DOHH2 (cell line): ENCODE measurements around the gene NLGN2.

ENCODE experiments used
- H3F3A ChIP-seq: fragments of 200-600 bp; sonication (generic), shearing (Covaris generic); 2 replicates; pipeline ENCODE4 v1.6.0; 2016; ENCODE audit warnings: antibody characterized with exemption, mild to moderate bottlenecking; ENCODE audit not compliant: control insufficient read depth, insufficient read depth
- H3K27ac ChIP-seq: fragments of 200-600 bp; sonication (generic); 2 replicates; pipeline ENCODE4 v1.5.1; 2014; ENCODE audit warnings: low read depth, mild to moderate bottlenecking, low read length, moderate library complexity
- H3K27me3 ChIP-seq: fragments of 200-600 bp; sonication (generic); 2 replicates; pipeline ENCODE4 v1.6.1; 2014; ENCODE audit warnings: mild to moderate bottlenecking, low read length, mixed read lengths; ENCODE audit not compliant: control insufficient read depth
- H3K36me3 ChIP-seq: fragments of 200-600 bp; sonication (generic); 2 replicates; pipeline ENCODE4 v1.6.1; 2014; ENCODE audit warnings: mild to moderate bottlenecking, low read length, moderate library complexity, mixed read lengths; ENCODE audit not compliant: control insufficient read depth
- H3K4me1 ChIP-seq: fragments of 200-600 bp; sonication (generic); 2 replicates; pipeline ENCODE4 v1.6.1; 2014; ENCODE audit warnings: mild to moderate bottlenecking, low read length, mixed read lengths; ENCODE audit not compliant: control insufficient read depth
- H3K4me2 ChIP-seq: fragments of 200-600 bp; sonication (generic); 2 replicates; pipeline ENCODE4 v1.6.0; 2014; ENCODE audit warnings: mild to moderate bottlenecking, low read length, moderate library complexity
- H3K4me3 ChIP-seq: fragments of 200-600 bp; sonication (generic); 2 replicates; pipeline ENCODE4 v1.5.1; 2014; ENCODE audit warnings: mild to moderate bottlenecking, low read length, mixed read lengths
- H3K79me2 ChIP-seq: fragments of 200-600 bp; sonication (generic); 2 replicates; pipeline ENCODE4 v1.6.1; 2014; ENCODE audit warnings: mild to moderate bottlenecking, low read length, mixed read lengths; ENCODE audit not compliant: control insufficient read depth
- H3K9me2 ChIP-seq: fragments of 200-600 bp; sonication (generic); replicated peaks from 2 replicates; pipeline ENCODE4 v1.6.1; 2014; ENCODE audit warnings: mild to moderate bottlenecking, low read length, mixed read lengths; ENCODE audit not compliant: control insufficient read depth
- H3K9me3 ChIP-seq: fragments of 200-600 bp; sonication (generic); 2 replicates; pipeline ENCODE4 v1.6.1; 2014; ENCODE audit warnings: antibody characterized with exemption, low read length, mixed read lengths; ENCODE audit not compliant: control insufficient read depth, insufficient read depth
- H4K20me1 ChIP-seq: fragments of 200-600 bp; sonication (generic); 2 replicates; pipeline ENCODE4 v1.6.0; 2014; ENCODE audit warnings: low read depth, mild to moderate bottlenecking, antibody characterized with exemption, low read length, moderate library complexity; ENCODE audit not compliant: control insufficient read depth, insufficient read depth
- EZH2phosphoT487 ChIP-seq: fragments of 200-600 bp; sonication (generic); IDR thresholded peaks from 2 replicates; pipeline ENCODE4 v1.6.1; 2017; ENCODE audit warnings: borderline replicate concordance, mild to moderate bottlenecking, antibody characterized with exemption, low read length, moderate library complexity, mixed read lengths
- TF ChIP-seq, protein P1 (sequence below): fragments of 200-600 bp; sonication (generic); IDR thresholded peaks from one replicate; pipeline ENCODE4 v1.5.1; 2014; ENCODE audit warnings: antibody characterized with exemption, mild to moderate bottlenecking, low read depth, low read length; ENCODE audit not compliant: poor library complexity, severe bottlenecking

The NLGN2 gene

DNA sequence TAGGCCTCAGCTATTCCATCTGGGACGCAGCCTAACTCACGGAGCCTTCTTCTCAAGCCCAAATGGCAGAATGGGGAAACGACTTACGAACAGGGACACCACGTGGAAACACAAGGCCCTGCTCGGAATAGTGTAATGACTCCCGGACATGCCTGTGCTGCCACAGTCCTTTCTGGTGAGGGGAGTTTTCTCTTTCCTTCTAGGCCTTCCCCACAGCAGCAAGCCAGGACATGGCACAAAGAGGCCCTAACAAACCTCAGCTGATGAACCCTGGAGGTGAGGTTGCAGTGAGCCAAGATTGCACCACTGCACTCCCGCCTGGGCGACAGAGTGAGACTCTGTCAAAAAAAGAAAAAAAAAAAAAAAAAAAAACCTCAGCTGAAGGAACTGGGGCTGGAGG is 56.4 kb downstream of the NLGN2 start:
- Histone ChIP-seq H3K27me3 (no peaks in the 10 kb centered on the region), H3K4me1 (peaks cover 21% of the 10 kb centered on the region), H3K4me2 (no peak overlapping the region), H4K20me1 (no peaks in the 10 kb centered on the region), H3F3A (no peaks in the 10 kb centered on the region), H3K79me2 (peaks cover 8% of the 10 kb centered on the region), H3K4me3 (no peak overlapping the region), H3K9me3 (no peaks in the 10 kb centered on the region), H3K27ac (no peak overlapping the region), H3K36me3 (no peaks in the 10 kb centered on the region; the same call in 1 of the 2 replicates), H3K9me2 (no peaks in the 10 kb centered on the region)
- TF ChIP-seq, protein P1, sequence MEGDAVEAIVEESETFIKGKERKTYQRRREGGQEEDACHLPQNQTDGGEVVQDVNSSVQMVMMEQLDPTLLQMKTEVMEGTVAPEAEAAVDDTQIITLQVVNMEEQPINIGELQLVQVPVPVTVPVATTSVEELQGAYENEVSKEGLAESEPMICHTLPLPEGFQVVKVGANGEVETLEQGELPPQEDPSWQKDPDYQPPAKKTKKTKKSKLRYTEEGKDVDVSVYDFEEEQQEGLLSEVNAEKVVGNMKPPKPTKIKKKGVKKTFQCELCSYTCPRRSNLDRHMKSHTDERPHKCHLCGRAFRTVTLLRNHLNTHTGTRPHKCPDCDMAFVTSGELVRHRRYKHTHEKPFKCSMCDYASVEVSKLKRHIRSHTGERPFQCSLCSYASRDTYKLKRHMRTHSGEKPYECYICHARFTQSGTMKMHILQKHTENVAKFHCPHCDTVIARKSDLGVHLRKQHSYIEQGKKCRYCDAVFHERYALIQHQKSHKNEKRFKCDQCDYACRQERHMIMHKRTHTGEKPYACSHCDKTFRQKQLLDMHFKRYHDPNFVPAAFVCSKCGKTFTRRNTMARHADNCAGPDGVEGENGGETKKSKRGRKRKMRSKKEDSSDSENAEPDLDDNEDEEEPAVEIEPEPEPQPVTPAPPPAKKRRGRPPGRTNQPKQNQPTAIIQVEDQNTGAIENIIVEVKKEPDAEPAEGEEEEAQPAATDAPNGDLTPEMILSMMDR = no peak
- no peak for TF ChIP-seq EZH2phosphoT487

DNA sequence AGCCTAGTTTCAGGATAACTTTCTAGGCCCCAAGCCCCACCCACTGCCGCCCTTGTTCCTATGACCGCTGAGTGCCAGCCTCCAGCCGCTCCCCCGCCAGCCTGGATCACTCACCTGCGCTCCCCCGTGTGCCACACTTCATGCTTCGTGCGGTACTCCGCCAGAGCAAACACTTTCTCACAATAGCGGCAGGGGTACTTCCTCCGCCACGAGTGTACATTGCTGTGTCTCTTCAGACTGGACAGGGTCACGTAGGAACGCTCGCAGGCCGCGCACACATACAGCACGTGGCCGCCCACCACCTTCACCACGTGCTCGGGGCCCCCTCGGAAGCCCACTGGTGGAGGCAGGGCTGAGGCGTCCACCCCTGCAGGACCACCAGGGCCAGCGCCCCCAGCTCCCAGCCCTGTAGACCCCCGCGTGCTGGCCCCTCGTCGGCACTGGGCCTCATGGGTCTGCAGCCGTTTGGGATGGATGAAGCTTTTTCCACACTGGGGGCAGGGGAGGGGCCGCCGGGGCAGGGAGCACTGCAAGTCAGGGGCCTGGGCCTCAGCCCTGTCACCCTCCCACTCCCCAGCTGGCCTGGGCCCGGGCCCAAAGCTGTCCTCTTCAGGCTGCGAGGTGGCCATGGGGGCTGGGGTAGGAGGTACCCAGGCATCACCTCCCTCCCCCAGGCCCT is 58.1 kb downstream of the NLGN2 start:
- Histone ChIP-seq H3K4me3 (no peak overlapping the region), H3K27me3 (no peaks in the 10 kb centered on the region), H3K4me2 (peak overlapping the region; percentile 57; the same call in 1 of the 2 replicates), H3K9me3 (no peaks in the 10 kb centered on the region), H3K79me2 (peaks cover 8% of the 10 kb centered on the region), H3K27ac (no peak overlapping the region), H3K4me1 (peaks cover 21% of the 10 kb centered on the region), H3K36me3 (no peaks in the 10 kb centered on the region; the same call in 1 of the 2 replicates), H3F3A (no peaks in the 10 kb centered on the region), H3K9me2 (no peaks in the 10 kb centered on the region), H4K20me1 (no peaks in the 10 kb centered on the region)
- no peak for TF ChIP-seq EZH2phosphoT487
- TF ChIP-seq, protein P1 = no peak

DNA sequence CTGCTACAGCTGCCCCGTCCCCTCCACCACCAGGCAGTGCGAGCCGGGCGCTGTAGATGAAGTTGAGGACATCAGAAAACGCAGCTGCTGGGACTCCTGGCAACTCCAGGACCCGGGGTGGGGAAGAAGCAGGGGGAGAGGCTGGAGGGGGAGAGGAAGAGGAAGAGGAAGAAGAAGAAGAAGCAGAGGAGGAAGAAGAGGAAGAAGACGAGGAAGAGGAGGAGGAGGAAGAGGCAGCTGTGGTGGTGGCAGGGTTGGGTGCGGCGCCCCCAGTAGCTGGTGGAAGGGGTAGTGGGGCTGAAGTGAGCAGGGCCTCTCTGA is 58.6 kb downstream of the NLGN2 start:
- Histone ChIP-seq H3K79me2 (peaks cover 8% of the 10 kb centered on the region), H3K36me3 (no peaks in the 10 kb centered on the region; the same call in 1 of the 2 replicates), H3F3A (no peaks in the 10 kb centered on the region), H3K9me3 (no peaks in the 10 kb centered on the region), H3K4me2 (peak overlapping the region; percentile 57), H3K4me1 (peaks cover 21% of the 10 kb centered on the region), H4K20me1 (no peaks in the 10 kb centered on the region), H3K9me2 (no peaks in the 10 kb centered on the region), H3K27ac (no peak overlapping the region), H3K27me3 (no peaks in the 10 kb centered on the region), H3K4me3 (0 out of 2 replicates have a peak overlapping the region, but pooled peaks have one; percentile 6)
- no peak for TF ChIP-seq EZH2phosphoT487
- TF ChIP-seq, protein P1 = no peak
